K562 (cell line): ENCODE measurements around the gene SPX. TPM values are rescaled to one million over a fixed set of nuclear protein-coding genes. Genes with fewer than 3 reads are reported as not detected.

ENCODE experiments used
- ATAC-seq: fragments of 200-7000 bp; cut with Tn5 transposase; 3 replicates; pipeline ENCODE4 v1.9.1; 2020; ENCODE audit warnings: moderate library complexity
- BruUV-seq: library from RNA; stranded (reverse); fragments of 400-500 nt; replicated peaks from 2 replicates; lab custom pipeline; 2021; lab: Mats Ljungman, UMichigan
- CTCF ChIA-PET: fragments of 300-600 bp; formaldehyde crosslinking; extraction: SDS; loops from one replicate; lab custom pipeline; 2021; ENCODE audit warnings: low intra/inter-chr PET ratio; lab: Yijun Ruan, JAX
- POLR2A ChIA-PET: fragments of 300-600, 350-650 bp; sonication (Branson Sonifier 250); formaldehyde crosslinking; extraction: SDS; loops from one replicate; lab custom pipeline; 2021; ENCODE audit warnings: antibody characterized with exemption, inconsistent platforms; lab: Yijun Ruan, JAX
- DNase-seq, 4 experiments: peaks; one replicate each; pipeline versions ENCODE4 v3.0.0 to v3.0.0-alpha.2; 2011 to 2018; ENCODE audit warnings: low spot score in 3 of 4, mixed read lengths in 3 of 4; ENCODE audit errors: extremely low read depth in 1 of 4
- FAIRE-seq: peaks from 2 replicates; lab custom pipeline; 2011; peaks lifted over from hg19 to GRCh38; lab: Jason Lieb, UNC
- H2AFZ ChIP-seq: 2 replicates; pipeline ENCODE4 v1.6.0; 2011; ENCODE audit warnings: low read depth, low read length, control low read depth, inconsistent platforms
- H3K27ac ChIP-seq: fragments of 200-600 bp; 3 replicates; pipeline ENCODE4 v1.8.0; 2011; ENCODE audit warnings: low read depth, mild to moderate bottlenecking, control low read depth, inconsistent platforms, low read length, moderate library complexity, mixed read lengths; ENCODE audit errors: extremely low read depth
- H3K27me3 ChIP-seq, 2 experiments: fragments of 300-600 bp in 1 of 2; 2 replicates in 1 of 2; 3 replicates in 1 of 2; pipeline versions ENCODE4 v1.6.0 to v1.8.0; 2011; ENCODE audit warnings: inconsistent platforms in 2 of 2, low read length in 2 of 2, mild to moderate bottlenecking in 1 of 2, mixed read lengths in 1 of 2, moderate library complexity in 1 of 2; ENCODE audit not compliant: control insufficient read depth in 2 of 2, insufficient read depth in 2 of 2
- H3K36me3 ChIP-seq: fragments of 300-600 bp; 3 replicates; pipeline ENCODE4 v1.8.0; 2011; ENCODE audit warnings: mild to moderate bottlenecking, low read length, inconsistent platforms; ENCODE audit not compliant: control insufficient read depth, insufficient read depth
- H3K4me1 ChIP-seq, 2 experiments: fragments of 200-600 bp in 1 of 2; replicated peaks in 1 of 2; 2 replicates in 1 of 2; 3 replicates in 1 of 2; pipeline versions ENCODE4 v1.5.1 to v1.8.0; 2011; ENCODE audit warnings: inconsistent platforms in 2 of 2, low read length in 2 of 2, mild to moderate bottlenecking in 1 of 2, mixed read lengths in 1 of 2, moderate library complexity in 1 of 2; ENCODE audit not compliant: control insufficient read depth in 2 of 2, insufficient read depth in 2 of 2
- H3K4me2 ChIP-seq: 2 replicates; pipeline ENCODE4 v1.6.1; 2011; ENCODE audit warnings: low read length, control low read depth, inconsistent platforms, mixed read lengths; ENCODE audit not compliant: insufficient read depth
- H3K4me3 ChIP-seq: fragments of 200-600 bp; sonication (generic), shearing (Covaris generic); 2 replicates; pipeline ENCODE4 v1.5.1; 2016; ENCODE audit warnings: control low read depth, inconsistent platforms
- H3K79me2 ChIP-seq: fragments of 200-600 bp; 3 replicates; pipeline ENCODE4 v1.8.0; 2011; ENCODE audit warnings: low read length, inconsistent platforms; ENCODE audit not compliant: control insufficient read depth, insufficient read depth
- H3K9ac ChIP-seq, 2 experiments: 2 replicates each; pipeline versions ENCODE4 v1.6.0 to v1.6.1; 2011; ENCODE audit warnings: low read depth in 2 of 2, low read length in 2 of 2, control low read depth in 1 of 2, inconsistent platforms in 1 of 2, mild to moderate bottlenecking in 1 of 2, mixed read lengths in 1 of 2; ENCODE audit not compliant: insufficient read depth in 1 of 2
- H3K9me1 ChIP-seq: one replicate; pipeline ENCODE4 v1.6.0; 2011; ENCODE audit warnings: inconsistent platforms, mild to moderate bottlenecking, low read length, moderate library complexity; ENCODE audit not compliant: control insufficient read depth, insufficient read depth
- H3K9me3 ChIP-seq: replicated peaks from 2 replicates; pipeline ENCODE4 v1.5.1; 2011; ENCODE audit warnings: low read depth, low read length, inconsistent platforms; ENCODE audit not compliant: control insufficient read depth, insufficient read depth
- H4K20me1 ChIP-seq: replicated peaks from 2 replicates; pipeline ENCODE4 v1.6.1; 2011; ENCODE audit warnings: low read length, inconsistent platforms, mixed read lengths; ENCODE audit not compliant: control insufficient read depth, insufficient read depth
- BRD9 ChIP-seq: fragments of 450-650 bp; IDR thresholded peaks from 2 replicates; pipeline ENCODE4 v1.6.1; 2018; ENCODE audit warnings: low read depth; ENCODE audit not compliant: partially characterized antibody
- ETV6 ChIP-seq, 3 experiments: fragments of 150-350 bp in 1 of 3; sonication (generic) in 1 of 3; formaldehyde crosslinking in 1 of 3; IDR thresholded peaks; 2 replicates each; pipeline versions ENCODE4 v1.6.1 to v1.8.0; 2014 to 2022; ENCODE audit warnings: borderline replicate concordance in 2 of 3, low read depth in 2 of 3, antibody characterized with exemption in 1 of 3, low read length in 1 of 3, mild to moderate bottlenecking in 1 of 3, missing genetic modification reagents in 1 of 3
- KAT7 ChIP-seq: sonication (generic); formaldehyde crosslinking; IDR thresholded peaks from 2 replicates; pipeline ENCODE4 v1.8.0; 2022; ENCODE audit warnings: missing genetic modification reagents, mild to moderate bottlenecking, borderline replicate concordance
- NEUROD1 ChIP-seq: fragments of 150-350 bp; IDR thresholded peaks from 2 replicates; pipeline ENCODE4 v1.6.1; 2014; ENCODE audit warnings: borderline replicate concordance, low read length, low read depth; ENCODE audit not compliant: partially characterized antibody
- NR2C2 ChIP-seq, 2 experiments: fragments of 200-800 bp in 1 of 2; sonication (Bioruptor generic) in 1 of 2; sonication (generic) in 1 of 2; formaldehyde crosslinking in 1 of 2; IDR thresholded peaks; 2 replicates each; pipeline versions ENCODE4 v1.6.1 to v1.8.0; 2016 to 2022; ENCODE audit warnings: mild to moderate bottlenecking in 1 of 2, missing compliant biosample characterization in 1 of 2, missing genetic modification characterization in 1 of 2, missing genetic modification reagents in 1 of 2
- TAF15 ChIP-seq: fragments of 200-400 bp; formaldehyde crosslinking; IDR thresholded peaks from 2 replicates; pipeline ENCODE4 v1.6.1; 2017; ENCODE audit warnings: mild to moderate bottlenecking, low read depth, low read length, moderate library complexity
- TEAD1 ChIP-seq, 2 experiments: fragments of 450-650 bp in 1 of 2; sonication (generic) in 1 of 2; formaldehyde crosslinking; IDR thresholded peaks; 2 replicates each; pipeline versions ENCODE4 v1.4.0 to v1.8.0; 2020 to 2022; ENCODE audit warnings: mild to moderate bottlenecking in 2 of 2, missing genetic modification reagents in 1 of 2
- ZBTB49 ChIP-seq: sonication (generic); formaldehyde crosslinking; IDR thresholded peaks from 2 replicates; pipeline ENCODE4 v1.8.0; 2022; ENCODE audit warnings: missing genetic modification reagents, mild to moderate bottlenecking, borderline replicate concordance
- ZNF24 ChIP-seq: fragments of 450-650 bp; IDR thresholded peaks from 2 replicates; pipeline ENCODE4 v1.6.1; 2016
- ZNF318 ChIP-seq, 2 experiments: fragments of 450-650 bp; IDR thresholded peaks; 2 replicates each; pipeline ENCODE4 v1.6.1; 2016; ENCODE audit warnings: mild to moderate bottlenecking in 2 of 2, borderline replicate concordance in 1 of 2, low read depth in 1 of 2, moderate library complexity in 1 of 2
- WGBS: fragments of 100-300 bp; shearing (Covaris generic); methylation state at CpG from one replicate; pipeline ENCODE4 v1.1.6; 2016; ENCODE audit warnings: low coverage, mixed read lengths; ENCODE audit not compliant: insufficient coverage; ENCODE audit errors: missing lambda C conversion rate; 5-methylcytosine and 5-hydroxymethylcytosine counted together
- in situ Hi-C: fragments of 300-500 bp; cut with MboI; formaldehyde crosslinking; loops from 4 replicates; pipeline ENCODE4 v1.15.0; 2018; ENCODE audit warnings: inconsistent platforms, mixed read lengths
- intact Hi-C: fragments of 100-400 bp; cut with micrococcal nuclease; formaldehyde crosslinking; loops from 2 replicates; pipeline ENCODE4 v1.14.2; 2022
- polyA plus RNA-seq, 8 experiments: library from polyadenylated mRNA; depleted of rRNA in 4 of 8; stranded (reverse) in 5 of 8; unstranded in 3 of 8; fragments of >200 nt; fragmentation: Nextera tagmentation in 2 of 8; fragmentation: Illumina TruSeq in 1 of 8; extraction: Ambion mirVana in 2 of 8; extraction: Trizol in 1 of 8; gene quantifications; 2 replicates each; pipeline versions ENCODE4 v1.2.1 to v1.2.3, GENCODE V29; 2011 to 2014; ENCODE audit warnings: inconsistent platforms in 1 of 8, missing spikeins in 1 of 8
- total RNA-seq, 7 experiments: library from RNA; depleted of rRNA in 6 of 7; stranded (reverse); fragments of >200 nt in 6 of 7; fragmentation: Illumina TruSeq in 2 of 7; extraction: Trizol in 2 of 7; gene quantifications; 2 replicates each; pipeline versions ENCODE4 v1.2.1 to v1.2.3, GENCODE V29; 2011 to 2021; ENCODE audit warnings: low replicate concordance in 1 of 7

SPX gene
- total and polyA plus RNA-seq, 9 of the 15 experiments (the other 6 are each of a cell fraction or from before 2014, with no cell fraction given) = 0.06 to 0.40 (median 0.14) TPM

- H3K9ac ChIP-seq = no peak overlapping the region
- no peaks in the 10 kb centered on the region for H3K4me1 ChIP-seq
- in situ Hi-C loops (no loop called here), intact Hi-C loops (no loop called here)
- ChIA-PET POLR2A (interaction anchor here (1.4 kb wide), 1 partner anchor 9 kb away, joined by 4 read pairs; no protein-coding TSS in a partner anchor), CTCF (no interaction called here)
- H3K79me2 ChIP-seq = no peaks in the 10 kb centered on the region
- H2AFZ ChIP-seq = no peak overlapping the region
- FAIRE-seq = no peak
- H3K27ac ChIP-seq = no peak overlapping the region
- H3K36me3 ChIP-seq = no peaks in the 10 kb centered on the region
- ATAC-seq = no peak
- BruUV-seq = no TSS peak
- H3K4me3 ChIP-seq = no peak overlapping the region
- no peaks in the 10 kb centered on the region for H3K9me3 ChIP-seq
- WGBS = 0% methylated on average over 2 of the region's 2 CpGs
- H3K4me2 ChIP-seq = no peak overlapping the region
- no peak for DNase-seq
- H3K9me1 ChIP-seq = no peaks in the 10 kb centered on the region
- no peaks in the 10 kb centered on the region for H4K20me1 ChIP-seq
- H3K27me3 ChIP-seq = no peaks in the 10 kb centered on the region
- TF ChIP-seq ETV6 (IDR thresholded peaks at IDR 0.05; ENCODE audit: borderline replicate concordance in 1 of 2, low read depth in 2 of 2, low read length in 1 of 2) (no peak), ETV6 (CRISPR knock-in tag; IDR thresholded peaks at IDR 0.05; ENCODE audit: borderline replicate concordance) (no peak), NEUROD1 (no peak), NR2C2 (CRISPR knock-in tag; IDR thresholded peaks at IDR 0.05) (no peak), NR2C2 (tag; IDR thresholded peaks at IDR 0.05) (no peak), KAT7 (CRISPR knock-in tag) (no peak), ZNF318 (IDR thresholded peaks at IDR 0.05; ENCODE audit: borderline replicate concordance in 1 of 2, low read depth in 1 of 2) (no peak), BRD9 (no peak), ZNF24 (no peak), TEAD1 (CRISPR knock-in tag; IDR thresholded peaks at IDR 0.05) (no peak), TAF15 (no peak), ZBTB49 (CRISPR knock-in tag) (no peak)
Measured at GRCh38 chr12:21576431-21576830, 50.3 kb downstream of the SPX start.
